ENCODE results near the gene SCFD2. TPM values are rescaled to one million over a fixed set of nuclear protein-coding genes. Genes with fewer than 3 reads are reported as not detected.

Gene SCFD2
- total RNA-seq, 1 experiment from 2014 or later, result 36.6 TPM

DNA sequence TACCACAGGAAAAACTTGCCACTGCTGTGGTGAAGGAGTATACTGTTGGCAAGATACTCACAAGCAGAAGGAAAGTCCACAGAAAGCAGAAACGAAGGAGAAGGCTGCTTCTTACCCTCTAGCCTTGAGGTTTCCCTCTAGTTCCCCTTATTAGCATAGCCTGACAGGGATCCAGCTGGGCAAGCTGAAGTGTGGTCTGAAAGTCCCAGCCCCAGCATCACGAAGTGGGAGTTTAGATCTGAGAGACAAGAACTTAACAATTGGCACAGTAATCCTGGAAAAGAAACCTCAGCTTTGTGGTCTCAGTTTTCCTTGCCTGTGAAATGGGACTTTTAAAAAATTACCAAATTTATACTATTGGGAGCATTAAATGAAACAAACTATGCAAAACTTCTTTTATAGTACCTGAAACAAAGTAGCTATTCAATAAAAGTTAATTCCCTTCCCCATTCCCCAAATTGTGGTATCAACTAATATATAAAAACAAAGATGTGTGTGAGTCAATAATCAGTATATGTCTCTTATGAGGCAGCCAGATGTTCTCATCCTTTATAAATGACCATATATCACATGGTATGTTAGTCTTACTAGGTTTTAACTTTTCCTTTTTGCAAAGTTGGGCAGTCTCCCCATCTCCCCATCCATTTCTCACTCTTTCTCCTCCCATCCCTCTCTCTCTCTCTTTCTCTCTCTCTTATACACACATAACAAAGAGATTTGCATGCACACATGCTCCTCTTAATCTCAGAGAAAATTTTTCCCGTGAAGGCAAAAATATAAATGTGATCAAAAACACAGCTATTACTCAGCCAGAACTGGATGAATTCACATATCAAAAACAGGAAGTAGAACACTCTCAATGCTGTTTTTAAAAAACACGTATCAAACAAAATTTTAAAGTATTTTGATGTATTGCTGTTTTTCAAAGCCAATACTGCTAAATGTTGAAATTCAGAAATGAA, 57.8 kb downstream of the SCFD2 start:
- TF ChIP-seq CTCF (conservative IDR thresholded peaks at IDR 0.05; ENCODE audit: low read depth, low read length), result no peak
- no peak for TF ChIP-seq EZH2phosphoT487 (IDR thresholded peaks at IDR 0.05; ENCODE audit: borderline replicate concordance, low read length)
- TF ChIP-seq EZH2 (IDR thresholded peaks at IDR 0.05; ENCODE audit: low read length, unreplicated experiment), result no peak
- H3K36me3 ChIP-seq (ENCODE audit: low read depth, low read length), result no peaks in the 10 kb centered on the region
- no peaks in the 10 kb centered on the region for H3K79me2 ChIP-seq (ENCODE audit: low read length)
- BruUV-seq (replicated peaks), result no TSS peak
- no peak overlapping the region for H2AFZ ChIP-seq (ENCODE audit: low read length)
- ChIA-PET POLR2A (ENCODE audit: unreplicated experiment) (no interaction called here), CTCF (no interaction called here)
- H3K4me2 ChIP-seq (ENCODE audit: low read length), result no peak overlapping the region
- intact Hi-C loops (cut with micrococcal nuclease), result no loop called here
- H3K27ac ChIP-seq (ENCODE audit: low read length), result no peak overlapping the region
- H3K27me3 ChIP-seq (ENCODE audit: low read length), result no peaks in the 10 kb centered on the region
- no peaks in the 10 kb centered on the region for H3K9me2 ChIP-seq (replicated peaks; ENCODE audit: low read length)
- ATAC-seq (no peak), DNase-seq (no peak)
- no peak overlapping the region for H3K9ac ChIP-seq (ENCODE audit: low read length)
- no peak overlapping the region for H3K4me3 ChIP-seq (ENCODE audit: low read length)
- H4K20me1 ChIP-seq (ENCODE audit: low read length), result no peaks in the 10 kb centered on the region
- no peaks in the 10 kb centered on the region for H3K9me3 ChIP-seq (ENCODE audit: low read length)
- H3K4me1 ChIP-seq (ENCODE audit: insufficient read depth, low read length), result no peaks in the 10 kb centered on the region
- no peaks in the 10 kb centered on the region for H3F3A ChIP-seq (ENCODE audit: low read length, unreplicated experiment)

GRCh38 chr4:53307210-53307609, 58.7 kb downstream of the SCFD2 start:
- no peak overlapping the region for H2AFZ ChIP-seq (ENCODE audit: low read length)
- no peaks in the 10 kb centered on the region for H3K9me3 ChIP-seq (ENCODE audit: low read length)
- H4K20me1 ChIP-seq (ENCODE audit: low read length), result no peaks in the 10 kb centered on the region
- no peak overlapping the region for H3K27ac ChIP-seq (ENCODE audit: low read length)
- no peak overlapping the region for H3K4me3 ChIP-seq (ENCODE audit: low read length)
- H3K27me3 ChIP-seq (ENCODE audit: low read length), result no peaks in the 10 kb centered on the region
- H3F3A ChIP-seq (ENCODE audit: low read length, unreplicated experiment), result no peaks in the 10 kb centered on the region
- DNase-seq (no peak), ATAC-seq (no peak)
- BruUV-seq (replicated peaks), result no TSS peak
- ChIA-PET CTCF (no interaction called here), POLR2A (ENCODE audit: unreplicated experiment) (no interaction called here)
- no peak overlapping the region for H3K9ac ChIP-seq (ENCODE audit: low read length)
- H3K36me3 ChIP-seq (ENCODE audit: low read depth, low read length), result no peaks in the 10 kb centered on the region
- H3K9me2 ChIP-seq (replicated peaks; ENCODE audit: low read length), result no peaks in the 10 kb centered on the region
- intact Hi-C loops (cut with micrococcal nuclease), result no loop called here
- H3K79me2 ChIP-seq (ENCODE audit: low read length), result no peaks in the 10 kb centered on the region
- TF ChIP-seq EZH2 (IDR thresholded peaks at IDR 0.05; ENCODE audit: low read length, unreplicated experiment) (no peak), EZH2phosphoT487 (IDR thresholded peaks at IDR 0.05; ENCODE audit: borderline replicate concordance, low read length) (no peak), CTCF (conservative IDR thresholded peaks at IDR 0.05; ENCODE audit: low read depth, low read length) (no peak)
- no peak overlapping the region for H3K4me2 ChIP-seq (ENCODE audit: low read length)
- H3K4me1 ChIP-seq (ENCODE audit: insufficient read depth, low read length), result no peaks in the 10 kb centered on the region

GRCh38 chr4:53306729-53307128, 59.1 kb downstream of the SCFD2 start:
- H3K4me2 ChIP-seq (ENCODE audit: low read length), result no peak overlapping the region
- POLR2A ChIA-PET (ENCODE audit: unreplicated experiment), result no interaction called here
- intact Hi-C loops (cut with micrococcal nuclease), result no loop called here

More at GRCh38 chr4:53306729-53307128, 59.1 kb downstream of the SCFD2 start:
- Histone ChIP-seq H3K36me3 (ENCODE audit: low read depth, low read length) (no peaks in the 10 kb centered on the region), H3F3A (ENCODE audit: low read length, unreplicated experiment) (no peaks in the 10 kb centered on the region), H3K4me1 (ENCODE audit: insufficient read depth, low read length) (no peaks in the 10 kb centered on the region), H3K27me3 (ENCODE audit: low read length) (no peaks in the 10 kb centered on the region), H3K79me2 (ENCODE audit: low read length) (no peaks in the 10 kb centered on the region), H3K9ac (ENCODE audit: low read length) (no peak overlapping the region), H2AFZ (ENCODE audit: low read length) (no peak overlapping the region), H3K27ac (ENCODE audit: low read length) (peak overlapping the region; percentile 27; the same call in 1 of the 2 replicates), H3K9me3 (ENCODE audit: low read length) (no peaks in the 10 kb centered on the region), H4K20me1 (ENCODE audit: low read length) (no peaks in the 10 kb centered on the region), H3K9me2 (replicated peaks; ENCODE audit: low read length) (no peaks in the 10 kb centered on the region), H3K4me3 (ENCODE audit: low read length) (no peak overlapping the region)
- ATAC-seq, result peak; percentile 40; the same call in 1 of the 2 replicates
- BruUV-seq (replicated peaks), result no TSS peak
- no peak for TF ChIP-seq EZH2 (IDR thresholded peaks at IDR 0.05; ENCODE audit: low read length, unreplicated experiment)
- no peak for TF ChIP-seq CTCF (conservative IDR thresholded peaks at IDR 0.05; ENCODE audit: low read depth, low read length)
- TF ChIP-seq EZH2phosphoT487 (IDR thresholded peaks at IDR 0.05; ENCODE audit: borderline replicate concordance, low read length), result no peak
- CTCF ChIA-PET, result no interaction called here
- DNase-seq, result peak; percentile 16

Data from PC-3 (cell line).